Mononuclear cell (primary cell): ENCODE data around the gene DGKD. TPM values are rescaled to one million over a fixed set of nuclear protein-coding genes. Genes with fewer than 3 reads are reported as not detected.

ENCODE experiments used
- H3K27me3 ChIP-seq: 2 replicates; pipeline ENCODE4 v1.6.0; 2011; ENCODE audit warnings: low read length, control low read depth; ENCODE audit not compliant: insufficient read depth
- H3K4me1 ChIP-seq: 2 replicates; pipeline ENCODE4 v1.5.1; 2011; ENCODE audit warnings: mild to moderate bottlenecking, low read length, control low read depth; ENCODE audit not compliant: insufficient read depth
- H3K4me3 ChIP-seq: 2 replicates; pipeline ENCODE4 v1.5.1; 2011; ENCODE audit warnings: mild to moderate bottlenecking, low read length, moderate library complexity
- H3K9me3 ChIP-seq: 2 replicates; pipeline ENCODE4 v1.5.1; 2011; ENCODE audit warnings: low read depth, mild to moderate bottlenecking, control low read depth, low read length
- total RNA-seq: library from RNA; depleted of rRNA; stranded (reverse); fragments of >200 nt; gene quantifications from one replicate; pipeline ENCODE4 v1.2.3, GENCODE V29; 2012

Gene DGKD
- total RNA-seq, 1 donor, result 71.8 TPM

GRCh38 chr2:233416199-233416598, 61.9 kb downstream of the DGKD start:
- Histone ChIP-seq H3K9me3 (peaks cover 15% of the 10 kb centered on the region), H3K4me3 (no peak overlapping the region), H3K27me3 (no peaks in the 10 kb centered on the region), H3K4me1 (peaks cover 73% of the 10 kb centered on the region)

- Histone ChIP-seq H3K27me3 (no peaks in the 10 kb centered on the region), H3K4me1 (peaks cover 78% of the 10 kb centered on the region), H3K9me3 (peaks cover 10% of the 10 kb centered on the region), H3K4me3 (no peak overlapping the region)
Measured at GRCh38 chr2:233416706-233417105, 62.4 kb downstream of the DGKD start.

- Histone ChIP-seq H3K27me3 (no peaks in the 10 kb centered on the region), H3K4me3 (no peak overlapping the region), H3K9me3 (peaks cover 4% of the 10 kb centered on the region), H3K4me1 (peaks cover 84% of the 10 kb centered on the region)
Measured at GRCh38 chr2:233417282-233417681, 63.0 kb downstream of the DGKD start.

DNA sequence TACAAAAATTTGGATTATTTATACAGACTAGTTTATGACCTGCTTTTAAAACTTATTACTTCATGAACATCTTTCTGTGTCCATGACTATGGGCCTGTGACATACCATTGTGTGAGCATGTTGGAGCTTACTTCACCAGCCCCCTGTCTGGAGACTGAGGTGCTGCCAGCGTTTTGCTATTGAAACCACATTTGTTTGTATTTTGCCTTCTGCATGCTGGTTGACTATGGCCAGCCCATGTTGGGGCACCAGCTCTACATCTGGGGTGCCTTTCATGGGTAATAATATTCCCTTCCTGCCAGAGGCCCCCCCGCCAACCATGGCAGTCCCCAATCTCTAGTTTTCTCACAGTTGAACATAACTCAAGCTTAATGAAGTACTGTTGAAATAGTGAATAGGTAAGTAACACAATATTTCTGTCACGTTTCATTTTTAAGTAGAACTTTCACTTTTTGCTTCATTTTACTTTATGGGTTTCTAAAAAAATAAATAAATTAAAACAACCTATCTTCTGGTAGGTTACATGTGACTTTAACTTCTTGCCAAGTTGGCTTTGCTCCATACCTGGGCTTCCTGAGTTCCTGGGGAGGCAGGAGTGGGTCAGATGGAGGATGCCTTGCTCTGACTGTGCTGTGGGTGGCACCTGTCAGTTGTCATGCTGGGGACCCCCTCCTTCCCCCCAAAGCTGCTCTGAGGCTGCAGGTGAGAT, 63.9 kb downstream of the DGKD start:
- Histone ChIP-seq H3K4me1 (peaks cover 93% of the 10 kb centered on the region), H3K27me3 (no peaks in the 10 kb centered on the region), H3K4me3 (peak overlapping the region; percentile 30), H3K9me3 (no peaks in the 10 kb centered on the region)

DNA sequence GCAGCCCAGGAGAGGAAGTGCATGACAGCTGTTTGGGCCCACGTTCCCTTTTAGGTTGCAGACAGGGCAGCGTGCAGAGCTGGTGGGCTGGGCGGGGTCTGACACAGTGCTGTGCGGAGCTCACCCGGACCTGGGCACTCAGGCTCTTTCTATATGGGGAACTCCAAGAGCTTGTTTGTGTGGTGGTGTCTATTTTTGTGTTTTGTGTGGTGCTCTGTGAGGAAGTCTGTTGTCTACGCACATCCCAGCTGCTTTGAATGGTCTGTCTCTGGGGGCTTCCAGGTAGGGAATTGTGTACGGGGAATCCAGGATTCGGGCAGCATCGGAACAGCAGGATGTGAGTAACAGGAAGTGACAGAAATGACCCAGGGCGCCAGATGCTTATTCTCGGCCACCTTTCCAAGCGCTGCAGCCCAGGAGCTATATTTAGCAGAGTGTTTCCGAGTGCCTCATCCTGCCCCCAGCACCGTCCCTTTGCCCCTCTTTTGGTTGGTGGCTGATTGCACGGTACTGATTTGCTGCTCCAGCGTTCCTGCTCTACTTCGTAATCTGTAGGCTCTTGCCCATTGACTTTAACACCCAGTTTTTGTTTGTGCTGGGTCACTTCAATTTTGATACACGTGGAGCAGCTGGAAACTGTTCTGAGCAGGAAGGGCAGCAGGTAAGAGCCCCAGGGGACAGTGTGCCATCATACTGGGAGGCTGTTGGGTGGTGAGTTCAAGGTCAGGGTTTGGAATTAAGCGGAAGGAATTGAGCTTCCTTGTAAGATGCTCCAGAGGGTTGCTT, 64.7 kb downstream of the DGKD start:
- H3K9me3 ChIP-seq, result no peaks in the 10 kb centered on the region
- H3K4me1 ChIP-seq, result peaks cover 94% of the 10 kb centered on the region
- H3K4me3 ChIP-seq, result peak overlapping the region; percentile 30
- H3K27me3 ChIP-seq, result no peaks in the 10 kb centered on the region

- Histone ChIP-seq H3K9me3 (no peaks in the 10 kb centered on the region), H3K4me1 (peaks cover 91% of the 10 kb centered on the region), H3K27me3 (no peaks in the 10 kb centered on the region), H3K4me3 (peak overlapping the region; percentile 30)
Measured at GRCh38 chr2:233419602-233420391, 65.5 kb downstream of the DGKD start.

GRCh38 chr2:233421091-233421816, 67.0 kb downstream of the DGKD start:
- H3K4me3 ChIP-seq, result no peak overlapping the region
- H3K4me1 ChIP-seq, result peaks cover 80% of the 10 kb centered on the region
- no peaks in the 10 kb centered on the region for H3K27me3 ChIP-seq
- H3K9me3 ChIP-seq, result no peaks in the 10 kb centered on the region

- Histone ChIP-seq H3K4me3 (no peak overlapping the region), H3K27me3 (no peaks in the 10 kb centered on the region), H3K9me3 (no peaks in the 10 kb centered on the region), H3K4me1 (peaks cover 71% of the 10 kb centered on the region)
Measured at GRCh38 chr2:233422050-233422639, 67.9 kb downstream of the DGKD start.

DNA sequence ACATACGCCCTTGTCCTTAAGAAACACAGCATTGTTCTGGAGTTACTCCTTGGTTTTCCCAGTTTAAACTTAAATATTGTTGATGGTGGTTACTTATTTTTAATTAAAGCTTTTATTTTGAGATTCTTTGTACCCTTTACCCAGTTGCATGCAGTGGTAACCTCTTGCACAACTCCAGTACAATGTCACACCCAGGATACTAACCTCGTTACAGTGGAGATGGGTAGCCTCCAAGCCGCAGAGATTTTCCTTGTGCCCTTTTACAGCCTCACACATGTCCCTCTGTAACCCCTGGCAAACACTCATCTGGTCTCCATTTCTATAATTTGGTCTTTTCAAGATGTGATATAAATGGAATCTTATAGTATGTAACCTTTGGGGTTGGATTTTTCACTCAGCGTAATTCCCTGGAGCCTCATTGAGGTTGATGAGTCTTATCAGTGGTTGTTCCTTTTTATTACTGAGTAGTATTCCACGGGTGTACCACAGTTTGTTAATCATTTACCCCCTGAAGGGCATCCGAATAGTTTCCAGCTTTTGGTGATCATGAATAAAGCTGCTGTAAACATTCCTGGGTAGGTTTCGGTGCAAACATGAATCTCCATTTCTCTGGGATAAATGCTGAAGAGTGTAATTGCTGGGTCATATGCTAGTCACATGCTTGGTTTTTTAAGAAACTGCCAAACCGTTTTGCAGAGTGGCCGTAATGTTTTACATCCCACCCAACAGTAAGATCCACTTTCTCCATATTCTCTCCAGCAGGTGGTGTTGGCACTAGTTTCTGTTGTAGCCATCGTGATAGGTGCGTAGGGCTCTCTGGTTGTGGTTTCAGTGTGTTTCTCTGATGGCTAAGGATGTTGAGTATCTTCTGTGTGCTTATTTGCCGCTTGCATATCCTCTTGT, 68.6 kb downstream of the DGKD start:
- Histone ChIP-seq H3K4me1 (peaks cover 69% of the 10 kb centered on the region), H3K4me3 (no peak overlapping the region), H3K27me3 (no peaks in the 10 kb centered on the region), H3K9me3 (no peaks in the 10 kb centered on the region)

DNA sequence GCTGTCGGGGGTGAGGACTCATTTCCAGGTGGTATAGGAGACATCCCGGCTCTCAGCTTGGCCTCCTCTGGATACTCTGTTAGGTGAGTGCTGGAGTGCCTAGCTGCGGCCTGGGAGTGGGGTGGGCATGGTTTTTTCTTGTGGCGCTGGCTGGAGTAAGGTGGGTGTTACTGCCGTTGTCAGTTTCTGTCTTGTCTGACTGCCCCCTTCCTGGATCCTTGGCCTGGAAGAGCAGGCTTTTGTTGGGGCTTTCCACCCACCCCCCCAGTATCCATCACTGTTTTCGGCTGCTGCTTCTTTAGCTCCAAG, 69.2 kb downstream of the DGKD start:
- Histone ChIP-seq H3K4me1 (peaks cover 65% of the 10 kb centered on the region), H3K9me3 (no peaks in the 10 kb centered on the region), H3K4me3 (no peak overlapping the region), H3K27me3 (no peaks in the 10 kb centered on the region)

- no peaks in the 10 kb centered on the region for H3K27me3 ChIP-seq
- no peaks in the 10 kb centered on the region for H3K9me3 ChIP-seq
- H3K4me1 ChIP-seq, result peaks cover 62% of the 10 kb centered on the region
- H3K4me3 ChIP-seq, result no peak overlapping the region
Measured at GRCh38 chr2:233424154-233424951, 70.1 kb downstream of the DGKD start.

- Histone ChIP-seq H3K27me3 (no peaks in the 10 kb centered on the region), H3K4me3 (no peak overlapping the region), H3K9me3 (no peaks in the 10 kb centered on the region), H3K4me1 (peaks cover 43% of the 10 kb centered on the region)
Measured at GRCh38 chr2:233426619-233427342, 72.5 kb downstream of the DGKD start.

DNA sequence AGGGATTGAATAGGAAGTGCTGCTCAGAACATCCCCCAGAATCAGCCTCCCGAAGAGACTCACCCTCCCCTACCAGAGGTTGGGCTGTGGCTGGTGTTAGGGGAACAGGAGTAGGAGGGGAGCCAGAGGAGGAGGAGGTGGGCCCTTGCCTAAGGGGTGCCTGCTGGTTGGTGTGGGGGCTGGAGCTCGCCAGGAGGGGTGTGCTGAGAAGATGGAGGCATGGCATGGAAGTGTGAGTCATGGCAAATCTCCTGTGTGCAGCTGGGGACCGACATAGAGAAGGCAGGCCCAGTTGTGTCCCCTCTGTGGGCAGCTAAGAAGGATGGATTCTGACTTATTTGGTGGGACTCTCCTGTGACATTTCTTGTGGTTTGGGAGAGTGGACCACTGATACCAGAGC, 73.7 kb downstream of the DGKD start:
- Histone ChIP-seq H3K9me3 (no peaks in the 10 kb centered on the region), H3K4me1 (peaks cover 31% of the 10 kb centered on the region), H3K27me3 (no peaks in the 10 kb centered on the region), H3K4me3 (no peak overlapping the region)
